Cerebellar nuclear complex (tissue), 1 donor: ENCODE data around the gene POFUT2.

Source experiments
- DNase-seq, 2 experiments: peaks; one replicate each; lab custom pipeline; 2025; lab: John Stamatoyannopoulos, UW

POFUT2 gene

DNA sequence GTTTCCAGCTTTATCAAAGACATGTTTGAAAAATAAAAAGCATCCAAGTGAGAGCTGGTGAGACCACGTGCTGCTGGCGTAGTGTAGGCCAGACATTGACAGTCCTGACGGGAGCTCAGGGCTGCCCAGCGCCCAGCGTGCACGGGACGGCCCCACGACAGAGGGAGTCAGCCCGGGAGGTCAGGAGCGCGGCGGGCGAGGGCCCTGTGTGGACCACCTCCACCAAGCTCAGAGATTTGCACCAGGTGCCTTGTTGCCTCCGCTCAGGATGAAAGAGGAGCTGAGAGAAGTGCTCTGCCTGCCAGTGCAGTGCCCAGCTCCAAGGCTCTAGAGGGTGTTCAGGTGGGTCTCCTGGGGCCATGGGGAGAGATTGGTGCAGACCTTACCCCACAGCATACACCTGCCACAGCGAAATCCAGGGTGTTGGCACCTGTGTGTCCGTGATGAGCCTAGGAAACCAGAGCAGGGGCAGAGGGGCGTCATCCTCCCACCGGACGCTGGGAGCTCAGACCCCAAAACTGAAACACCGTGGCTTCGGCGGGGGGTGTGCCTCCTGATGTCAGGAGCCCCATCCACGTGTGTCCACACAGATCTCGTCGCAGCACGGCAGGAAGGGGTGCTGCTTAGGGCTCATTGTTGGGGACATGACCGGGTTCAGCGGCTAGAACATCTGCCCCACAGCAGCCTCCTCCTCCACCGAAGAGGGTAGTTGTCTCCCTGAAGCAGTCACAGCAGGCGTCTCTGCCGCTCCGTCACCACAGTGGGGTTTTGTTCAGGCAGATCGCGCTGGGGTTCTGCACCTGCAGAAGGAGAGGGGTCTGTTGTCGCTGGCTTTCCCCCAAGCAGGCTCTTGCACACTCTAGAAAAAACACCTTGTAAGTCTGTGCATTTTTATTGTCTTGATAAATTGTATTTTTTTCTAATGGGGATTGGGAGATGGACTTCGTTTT lies 64.2 kb downstream of the POFUT2 start:
- DNase-seq: no peak

DNA sequence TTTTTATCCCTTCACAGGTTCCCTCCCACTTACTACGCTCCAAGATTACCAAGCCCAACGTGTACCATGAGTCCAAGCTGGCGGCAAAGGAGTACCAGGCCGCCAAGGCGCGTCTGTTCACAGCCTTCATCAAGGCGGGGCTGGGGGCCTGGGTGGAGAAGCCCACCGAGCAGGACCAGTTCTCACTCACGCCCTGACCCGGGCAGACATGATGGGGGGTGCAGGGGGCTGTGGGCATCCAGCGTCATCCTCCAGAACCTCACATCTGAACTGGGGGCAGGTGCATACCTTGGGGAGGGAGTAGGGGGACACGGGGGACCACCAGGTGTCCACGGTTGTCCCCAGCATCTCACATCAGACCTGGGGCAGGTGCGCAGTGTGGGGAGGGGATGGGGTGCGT lies 65.7 kb downstream of the POFUT2 start:
- no peak for DNase-seq

DNA sequence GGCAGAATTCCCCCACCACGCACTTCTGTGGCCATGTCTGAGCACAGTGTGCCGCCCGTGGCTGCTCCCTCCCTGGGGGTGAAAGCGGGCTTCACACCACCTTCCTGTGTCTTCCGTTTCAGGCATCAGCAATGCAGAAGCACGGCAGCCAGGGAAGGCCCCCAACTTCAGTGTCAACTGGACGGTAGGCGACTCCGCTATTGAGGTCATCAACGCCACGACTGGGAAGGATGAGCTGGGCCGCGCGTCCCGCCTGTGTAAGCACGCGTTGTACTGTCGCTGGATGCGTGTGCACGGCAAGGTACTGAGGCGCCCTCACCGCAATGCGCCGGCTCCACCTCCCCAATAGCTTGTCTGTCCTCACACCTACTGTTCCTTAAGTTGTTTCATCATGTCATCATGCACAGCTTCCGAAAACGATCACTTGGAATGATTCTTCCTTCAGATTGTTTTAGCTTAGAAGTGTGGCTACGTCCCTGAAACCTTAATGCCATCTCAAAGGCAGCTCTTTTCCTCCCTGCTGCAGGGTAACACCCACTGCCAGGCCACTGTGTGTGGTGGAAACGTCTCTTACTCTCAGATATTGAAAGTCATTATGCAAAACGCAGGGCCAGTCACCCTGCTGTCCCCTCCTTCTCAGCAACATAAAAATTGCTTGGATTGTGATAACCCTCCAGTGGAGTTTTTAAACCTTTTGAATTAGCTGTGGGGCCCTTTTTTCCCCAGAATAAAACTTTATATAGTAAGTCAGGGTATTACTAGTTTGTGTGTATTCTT lies 66.8 kb downstream of the POFUT2 start:
- no peak for DNase-seq

DNA sequence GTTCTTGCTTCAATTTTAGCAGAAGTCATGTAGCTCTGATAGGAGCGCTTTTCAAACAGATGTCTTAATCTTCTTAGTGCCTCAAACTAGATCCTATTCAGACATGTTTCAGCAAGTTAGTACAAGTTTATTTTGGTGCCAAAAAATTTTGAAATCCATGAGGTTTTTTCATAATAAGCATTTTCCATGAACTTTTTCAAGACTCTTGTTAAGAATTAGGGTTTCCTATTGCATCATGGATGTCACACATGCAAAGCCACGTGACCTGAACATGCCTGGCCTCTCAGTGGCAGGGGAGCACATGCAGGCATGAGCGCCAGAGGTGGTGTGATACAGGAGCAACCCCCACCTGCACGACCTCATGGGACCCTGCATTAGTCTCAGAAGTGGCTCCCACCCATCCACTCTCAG lies 67.6 kb downstream of the POFUT2 start:
- DNase-seq: no peak

DNA sequence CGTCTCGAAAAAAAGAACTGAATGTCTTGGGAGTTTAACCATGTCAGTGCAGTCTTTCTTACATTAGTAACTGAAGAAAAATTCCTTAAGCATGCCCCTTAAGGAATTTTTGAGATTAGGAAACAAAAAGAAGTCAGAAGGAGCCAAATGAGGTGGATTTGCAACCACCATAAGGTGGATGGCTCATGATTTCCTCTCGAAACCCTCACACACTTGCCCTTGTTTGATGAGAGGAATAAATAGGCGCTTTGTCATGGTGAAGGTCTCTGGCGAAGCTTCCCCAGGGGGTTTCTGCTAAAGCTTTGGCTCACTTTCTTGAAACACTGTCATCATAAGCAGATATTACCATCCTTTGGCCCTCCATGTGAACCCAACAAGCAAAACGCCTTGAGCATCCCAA lies 68.2 kb downstream of the POFUT2 start:
- DNase-seq: no peak

DNA sequence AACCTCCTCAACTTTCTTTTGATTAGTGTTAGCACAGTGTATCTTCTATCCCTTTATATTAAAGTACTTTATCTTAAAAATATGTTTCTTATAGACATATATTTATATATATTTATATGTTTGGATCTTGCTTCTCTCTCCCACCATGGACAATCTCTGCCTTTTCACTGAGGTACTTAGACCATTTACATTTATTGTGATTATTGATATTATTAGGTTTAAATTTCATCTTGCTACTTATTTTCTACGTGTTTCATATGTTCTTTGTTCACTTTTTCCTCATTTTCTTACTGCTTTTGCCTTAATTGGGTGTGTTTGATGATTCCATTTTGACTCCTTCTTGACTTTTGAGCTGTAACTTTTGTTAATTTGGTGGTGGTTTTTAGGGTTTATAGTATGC lies 70.7 kb downstream of the POFUT2 start:
- no peak for DNase-seq

DNA sequence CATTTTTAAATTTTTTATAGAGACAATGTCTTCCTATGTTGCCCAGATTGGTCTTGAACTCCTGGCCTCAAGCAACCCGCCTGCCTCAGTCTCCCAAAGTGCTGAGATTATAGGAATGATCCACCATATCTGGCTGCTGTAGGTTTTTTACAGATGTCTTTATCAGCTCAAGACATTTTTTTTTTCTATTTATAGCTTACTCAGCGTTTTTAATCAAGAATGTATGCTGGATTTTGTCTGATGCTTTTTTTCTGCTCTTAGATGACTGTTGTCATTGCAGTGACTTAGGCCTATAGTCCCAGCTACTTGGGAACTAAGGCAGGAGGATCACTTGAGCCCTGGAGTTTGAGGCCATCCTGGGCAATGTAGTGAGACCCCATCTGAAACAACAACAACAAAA lies 72.5 kb downstream of the POFUT2 start:
- no peak for DNase-seq
